Gastrocnemius medialis (tissue), 4 donors: ENCODE measurements around the gene GUCY1A1. TPM values are rescaled to one million over a fixed set of nuclear protein-coding genes. Genes with fewer than 3 reads are reported as not detected.

Source experiments
- ATAC-seq, 2 donors: fragments of 150-250 bp; one replicate each; pipeline ENCODE4 v1.9.1; 2016
- DNase-seq, 2 donors: peaks; one replicate each; pipeline ENCODE4 v3.0.0-alpha.2; 2019
- H3K27ac ChIP-seq, 4 donors: fragments of 200-600 bp; sonication (generic); 1 replicate in 1 of 4; 2 replicates in 3 of 4; pipeline ENCODE4 v1.5.1; 2016 to 2018; ENCODE audit warnings: mild to moderate bottlenecking in 2 of 4, moderate library complexity in 1 of 4
- H3K27me3 ChIP-seq, 3 donors: fragments of 200-600 bp; sonication (generic) in 2 of 3; 1 replicate in 1 of 3; 2 replicates in 2 of 3; pipeline versions ENCODE4 v1.5.1 to v1.6.0; 2016 to 2019; ENCODE audit warnings: mild to moderate bottlenecking in 1 of 3, moderate library complexity in 1 of 3
- H3K36me3 ChIP-seq, 2 donors: fragments of 200-600 bp; sonication (generic) in 1 of 2; one replicate each; pipeline ENCODE4 v1.5.1; 2017 to 2018
- H3K4me1 ChIP-seq, 2 donors: fragments of 200-600 bp; sonication (generic) in 1 of 2; one replicate each; pipeline ENCODE4 v1.5.1; 2016 to 2017; ENCODE audit warnings: mild to moderate bottlenecking in 2 of 2
- H3K4me3 ChIP-seq, 4 donors: fragments of 200-600 bp; sonication (generic) in 3 of 4; 1 replicate in 1 of 4; 2 replicates in 3 of 4; pipeline ENCODE4 v1.5.1; 2016 to 2019; ENCODE audit warnings: mild to moderate bottlenecking in 2 of 4
- H3K9me3 ChIP-seq, 3 donors: fragments of 200-600 bp; sonication (generic) in 2 of 3; 1 replicate in 1 of 3; 2 replicates in 2 of 3; pipeline ENCODE4 v1.5.1; 2016 to 2019
- CTCF ChIP-seq, 5 experiments: fragments of 450-650 bp in 3 of 5; fragments of 200-600 bp in 2 of 5; sonication (generic) in 2 of 5; IDR thresholded peaks in 4 of 5; conservative IDR thresholded peaks in 1 of 5; 1 replicate in 4 of 5; 2 replicates in 1 of 5; pipeline ENCODE4 v1.5.1; 2016 to 2019; ENCODE audit warnings: antibody characterized with exemption in 5 of 5, mild to moderate bottlenecking in 3 of 5, moderate library complexity in 3 of 5
- POLR2A ChIP-seq, 2 donors: fragments of 450-650 bp; IDR thresholded peaks; one replicate each; pipeline ENCODE4 v1.6.1; 2017; ENCODE audit warnings: antibody characterized with exemption in 2 of 2, mild to moderate bottlenecking in 2 of 2, moderate library complexity in 2 of 2
- in situ Hi-C, 4 donors: fragments of 200-750 bp; cut with MboI; loops; one replicate each; pipeline versions ENCODE4 v1.15.0 to v1.8.0; 2017; ENCODE audit warnings: low sequenced_read_pairs in 4 of 4
- intact Hi-C: fragments of 100-400 bp; cut with DNase I; formaldehyde crosslinking; loops from one replicate; pipeline ENCODE4 v1.15.1; 2023; ENCODE audit warnings: low total_unique reads
- total RNA-seq, 4 donors: library from RNA; depleted of rRNA; stranded (reverse); fragments of >200 nt; gene quantifications; one replicate each; pipeline versions ENCODE4 v1.1.0 to v1.2.3, GENCODE V29; 2016

The GUCY1A1 gene
- total RNA-seq, 4 donors from 2014 or later, result 5.8 to 15.5 (median 9.6) TPM

GRCh38 chr4:155704841-155705404 lies 38.3 kb downstream of the GUCY1A1 start:
- TF ChIP-seq POLR2A (IDR thresholded peaks at IDR 0.05), result no peak
- no peak for TF ChIP-seq CTCF (IDR thresholded peaks at IDR 0.05 in 4 of 5, conservative IDR thresholded peaks at IDR 0.05 in 1 of 5)
- no peaks in the 10 kb centered on the region for H3K27me3 ChIP-seq
- ATAC-seq, result no peak
- in situ Hi-C loops, result no loop called here
- intact Hi-C loops, result no loop called here
- H3K9me3 ChIP-seq, result no peaks in the 10 kb centered on the region
- no peak overlapping the region for H3K27ac ChIP-seq
- DNase-seq, result no peak
- no peak overlapping the region for H3K4me3 ChIP-seq
- no peaks in the 10 kb centered on the region for H3K36me3 ChIP-seq
- H3K4me1 ChIP-seq, result no peaks in the 10 kb centered on the region

- DNase-seq (no peak), ATAC-seq (no peak)
- H3K4me3 ChIP-seq, result no peak overlapping the region
- no peak for TF ChIP-seq POLR2A (IDR thresholded peaks at IDR 0.05)
- no peak for TF ChIP-seq CTCF (IDR thresholded peaks at IDR 0.05 in 4 of 5, conservative IDR thresholded peaks at IDR 0.05 in 1 of 5)
- no peaks in the 10 kb centered on the region for H3K36me3 ChIP-seq
- intact Hi-C loops, result no loop called here
- H3K9me3 ChIP-seq, result no peaks in the 10 kb centered on the region
- H3K27me3 ChIP-seq, result no peaks in the 10 kb centered on the region
- no peak overlapping the region for H3K27ac ChIP-seq
- in situ Hi-C loops, result no loop called here
- no peaks in the 10 kb centered on the region for H3K4me1 ChIP-seq
Observed at GRCh38 chr4:155705664-155706063, 39.0 kb downstream of the GUCY1A1 start.

GRCh38 chr4:155706147-155706546 lies 39.5 kb downstream of the GUCY1A1 start:
- no peak overlapping the region for H3K27ac ChIP-seq
- no peak for TF ChIP-seq CTCF (IDR thresholded peaks at IDR 0.05 in 4 of 5, conservative IDR thresholded peaks at IDR 0.05 in 1 of 5)
- no peak for TF ChIP-seq POLR2A (IDR thresholded peaks at IDR 0.05)
- no peaks in the 10 kb centered on the region for H3K9me3 ChIP-seq
- in situ Hi-C loops (no loop called here), intact Hi-C loops (no loop called here)
- no peak for ATAC-seq
- H3K27me3 ChIP-seq, result no peaks in the 10 kb centered on the region
- H3K4me3 ChIP-seq, result no peak overlapping the region
- no peaks in the 10 kb centered on the region for H3K36me3 ChIP-seq
- no peak for DNase-seq
- no peaks in the 10 kb centered on the region for H3K4me1 ChIP-seq

GRCh38 chr4:155707251-155707650 lies 40.6 kb downstream of the GUCY1A1 start:
- Histone ChIP-seq H3K4me3 (no peak overlapping the region), H3K9me3 (no peaks in the 10 kb centered on the region), H3K36me3 (no peaks in the 10 kb centered on the region), H3K4me1 (no peaks in the 10 kb centered on the region), H3K27me3 (no peaks in the 10 kb centered on the region), H3K27ac (no peak overlapping the region)
- ATAC-seq (no peak), DNase-seq (no peak)
- TF ChIP-seq CTCF (IDR thresholded peaks at IDR 0.05 in 4 of 5, conservative IDR thresholded peaks at IDR 0.05 in 1 of 5), result no peak
- no peak for TF ChIP-seq POLR2A (IDR thresholded peaks at IDR 0.05)
- intact Hi-C loops, result no loop called here
- in situ Hi-C loops, result no loop called here

DNA sequence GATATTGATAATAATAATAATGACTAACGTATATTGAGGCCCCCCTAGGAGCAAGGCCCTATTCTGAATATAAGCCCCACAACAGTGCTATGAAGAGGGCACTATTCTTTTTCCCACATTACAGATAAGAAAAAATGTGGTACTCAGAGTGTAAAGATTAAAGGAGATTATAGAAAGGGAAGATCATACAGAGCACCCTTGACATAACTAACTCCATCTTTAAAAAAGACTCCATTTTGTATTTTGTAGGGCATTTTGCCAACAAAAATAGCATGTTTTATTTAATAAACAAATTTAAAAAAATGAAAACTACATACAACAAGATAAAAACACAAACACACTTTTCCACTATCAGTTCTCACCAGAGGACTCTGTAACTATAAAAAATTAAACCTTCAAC lies 42.1 kb downstream of the GUCY1A1 start:
- no peak for ATAC-seq
- Histone ChIP-seq H3K27ac (no peak overlapping the region), H3K4me1 (no peaks in the 10 kb centered on the region), H3K4me3 (no peak overlapping the region), H3K36me3 (no peaks in the 10 kb centered on the region), H3K9me3 (no peaks in the 10 kb centered on the region), H3K27me3 (no peaks in the 10 kb centered on the region)
- intact Hi-C loops (no loop called here), in situ Hi-C loops (no loop called here)
- DNase-seq, result no peak
- TF ChIP-seq POLR2A (IDR thresholded peaks at IDR 0.05) (no peak), CTCF (IDR thresholded peaks at IDR 0.05 in 4 of 5, conservative IDR thresholded peaks at IDR 0.05 in 1 of 5) (no peak)
